Measurements from ENCODE around the gene TMED8.

TMED8 gene

GRCh38 chr14:77314539-77315457, 62.1 kb downstream of the TMED8 start:
- Histone ChIP-seq H3K27me3 (replicated peaks in 2 of 5; ENCODE audit: control insufficient read depth in 4 of 5, insufficient read depth in 5 of 5, low read length in 4 of 5) (no peaks in the 10 kb centered on the region), H3K4me1 (ENCODE audit: control extremely low read depth in 1 of 4, control insufficient read depth in 4 of 4, insufficient read depth in 4 of 4, low read length in 3 of 4) (peaks cover under 1 to 8% (median 4%) of the 10 kb centered on the region in 4 experiments), H3K9me3 (ENCODE audit: control extremely low read depth in 1 of 5, control insufficient read depth in 4 of 5, insufficient read depth in 2 of 5, low read depth in 1 of 5, low read length in 4 of 5) (no peaks in the 10 kb centered on the region), H3K4me3 (ENCODE audit: control insufficient read depth in 1 of 7, extremely low read depth in 1 of 7, insufficient read depth in 4 of 7, low read depth in 2 of 7, low read length in 6 of 7) (no peak overlapping the region), H3K36me3 (ENCODE audit: control insufficient read depth in 4 of 4, insufficient read depth in 4 of 4, low read length in 3 of 4) (peaks cover 0 to 4% (median 1%) of the 10 kb centered on the region in 4 experiments), H3K27ac (ENCODE audit: insufficient read depth in 1 of 2, low read depth in 1 of 2, low read length in 2 of 2, poor library complexity in 1 of 2, severe bottlenecking in 2 of 2) (no peak overlapping the region)
- CTCF ChIA-PET, result interaction anchor here (0.7 to 14.2 kb wide), 11 partner anchors 10 to 175 kb away, joined by 3 to 251 read pairs (median 6); no protein-coding TSS in a partner anchor
- WGBS (ENCODE audit: insufficient coverage), result 90% methylated on average over 9 of the region's 10 CpGs
- POLR2A ChIA-PET, result no interaction called here
- DNase-seq, result no peak

GRCh38 chr14:77314043-77314442, 62.9 kb downstream of the TMED8 start:
- no peaks in the 10 kb centered on the region for H3K27me3 ChIP-seq (replicated peaks in 2 of 5; ENCODE audit: control insufficient read depth in 4 of 5, insufficient read depth in 5 of 5, low read length in 4 of 5)
- H3K27ac ChIP-seq (ENCODE audit: insufficient read depth in 1 of 2, low read depth in 1 of 2, low read length in 2 of 2, poor library complexity in 1 of 2, severe bottlenecking in 2 of 2), result no peak overlapping the region
- H3K4me1 ChIP-seq (ENCODE audit: control extremely low read depth in 1 of 4, control insufficient read depth in 4 of 4, insufficient read depth in 4 of 4, low read length in 3 of 4), result peaks cover 0 to 9% (median 4%) of the 10 kb centered on the region in 4 experiments
- POLR2A ChIA-PET, result no interaction called here
- no peaks in the 10 kb centered on the region for H3K9me3 ChIP-seq (ENCODE audit: control extremely low read depth in 1 of 5, control insufficient read depth in 4 of 5, insufficient read depth in 2 of 5, low read depth in 1 of 5, low read length in 4 of 5)
- peaks cover 0 to 4% (median 1%) of the 10 kb centered on the region in 4 experiments for H3K36me3 ChIP-seq (ENCODE audit: control insufficient read depth in 4 of 4, insufficient read depth in 4 of 4, low read length in 3 of 4)
- H3K4me3 ChIP-seq (ENCODE audit: control insufficient read depth in 1 of 7, extremely low read depth in 1 of 7, insufficient read depth in 4 of 7, low read depth in 2 of 7, low read length in 6 of 7), result no peak overlapping the region
- no peak for DNase-seq
- 90% methylated on average over 2 of the region's 2 CpGs for WGBS (ENCODE audit: insufficient coverage)
- CTCF ChIA-PET, result interaction anchor here (0.6 to 14.2 kb wide), 4 partner anchors 12 to 172 kb away, joined by 3 to 251 read pairs (median 32); no protein-coding TSS in a partner anchor

- Histone ChIP-seq H3K4me3 (ENCODE audit: control insufficient read depth in 1 of 7, extremely low read depth in 1 of 7, insufficient read depth in 4 of 7, low read depth in 2 of 7, low read length in 6 of 7) (no peak overlapping the region), H3K36me3 (ENCODE audit: control insufficient read depth in 4 of 4, insufficient read depth in 4 of 4, low read length in 3 of 4) (peaks cover 0 to 4% (median 1%) of the 10 kb centered on the region in 4 experiments), H3K9me3 (ENCODE audit: control extremely low read depth in 1 of 5, control insufficient read depth in 4 of 5, insufficient read depth in 2 of 5, low read depth in 1 of 5, low read length in 4 of 5) (no peaks in the 10 kb centered on the region), H3K27me3 (replicated peaks in 2 of 5; ENCODE audit: control insufficient read depth in 4 of 5, insufficient read depth in 5 of 5, low read length in 4 of 5) (no peaks in the 10 kb centered on the region), H3K4me1 (ENCODE audit: control extremely low read depth in 1 of 4, control insufficient read depth in 4 of 4, insufficient read depth in 4 of 4, low read length in 3 of 4) (peaks cover 0 to 14% (median 6%) of the 10 kb centered on the region in 4 experiments), H3K27ac (ENCODE audit: insufficient read depth in 1 of 2, low read depth in 1 of 2, low read length in 2 of 2, poor library complexity in 1 of 2, severe bottlenecking in 2 of 2) (no peak overlapping the region)
- CTCF ChIA-PET, result interaction anchor here (0.6 to 14.2 kb wide), 6 partner anchors 12 to 171 kb away, joined by 3 to 251 read pairs (median 4); no protein-coding TSS in a partner anchor
- DNase-seq, result no peak
- POLR2A ChIA-PET, result no interaction called here
- WGBS (ENCODE audit: insufficient coverage), result 80% methylated on average over 1 of the region's 1 CpG
These were observed 63.5 kb downstream of the TMED8 start for GRCh38 chr14:77313371-77313770.

DNA sequence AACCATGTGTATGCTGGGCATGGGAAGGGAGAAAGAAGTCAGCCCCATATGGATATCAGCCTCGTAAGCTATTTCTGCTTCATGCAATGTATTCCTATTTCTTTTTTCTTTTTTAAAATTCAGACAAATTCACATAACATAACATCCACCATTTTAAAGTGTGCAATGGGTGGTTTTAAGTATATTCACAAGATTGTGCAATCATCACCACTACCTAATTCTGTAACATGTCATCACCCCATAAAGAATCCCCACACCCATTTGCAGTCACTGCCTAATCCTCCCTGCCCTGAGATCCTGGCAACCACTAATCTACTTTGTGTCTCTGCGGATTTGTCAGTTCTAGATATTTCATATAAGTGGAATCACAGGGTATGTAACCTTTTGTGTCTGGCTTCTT, 65.7 kb downstream of the TMED8 start:
- Histone ChIP-seq H3K27me3 (replicated peaks in 2 of 5; ENCODE audit: control insufficient read depth in 4 of 5, insufficient read depth in 5 of 5, low read length in 4 of 5) (no peaks in the 10 kb centered on the region), H3K36me3 (ENCODE audit: control insufficient read depth in 4 of 4, insufficient read depth in 4 of 4, low read length in 3 of 4) (peaks cover 0 to 5% (median 1%) of the 10 kb centered on the region in 4 experiments), H3K27ac (ENCODE audit: insufficient read depth in 1 of 2, low read depth in 1 of 2, low read length in 2 of 2, poor library complexity in 1 of 2, severe bottlenecking in 2 of 2) (no peak overlapping the region), H3K9me3 (ENCODE audit: control extremely low read depth in 1 of 5, control insufficient read depth in 4 of 5, insufficient read depth in 2 of 5, low read depth in 1 of 5, low read length in 4 of 5) (no peaks in the 10 kb centered on the region), H3K4me1 (ENCODE audit: control extremely low read depth in 1 of 4, control insufficient read depth in 4 of 4, insufficient read depth in 4 of 4, low read length in 3 of 4) (peaks cover 0 to 17% (median 6%) of the 10 kb centered on the region in 4 experiments), H3K4me3 (ENCODE audit: control insufficient read depth in 1 of 7, extremely low read depth in 1 of 7, insufficient read depth in 4 of 7, low read depth in 2 of 7, low read length in 6 of 7) (no peak overlapping the region)
- no peak for DNase-seq
- CTCF ChIA-PET, result interaction anchor here (1.7 to 14.2 kb wide), 2 partner anchors 10 to 24 kb away, joined by 3 to 251 read pairs; no protein-coding TSS in a partner anchor
- no CpG with 5 or more reads among the region's 2 CpGs for WGBS (ENCODE audit: insufficient coverage)
- POLR2A ChIA-PET, result interaction anchor here (1.2 kb wide), 1 partner anchor 254 kb away, joined by 5 read pairs; no protein-coding TSS in a partner anchor

GRCh38 chr14:77310026-77310425, 66.9 kb downstream of the TMED8 start:
- Histone ChIP-seq H3K27ac (ENCODE audit: insufficient read depth in 1 of 2, low read depth in 1 of 2, low read length in 2 of 2, poor library complexity in 1 of 2, severe bottlenecking in 2 of 2) (no peak overlapping the region), H3K27me3 (replicated peaks in 2 of 5; ENCODE audit: control insufficient read depth in 4 of 5, insufficient read depth in 5 of 5, low read length in 4 of 5) (no peaks in the 10 kb centered on the region), H3K4me1 (ENCODE audit: control extremely low read depth in 1 of 4, control insufficient read depth in 4 of 4, insufficient read depth in 4 of 4, low read length in 3 of 4) (peaks cover 0 to 17% (median 6%) of the 10 kb centered on the region in 4 experiments), H3K36me3 (ENCODE audit: control insufficient read depth in 4 of 4, insufficient read depth in 4 of 4, low read length in 3 of 4) (peaks cover 2 to 13% (median 4%) of the 10 kb centered on the region in 4 experiments), H3K4me3 (ENCODE audit: control insufficient read depth in 1 of 7, extremely low read depth in 1 of 7, insufficient read depth in 4 of 7, low read depth in 2 of 7, low read length in 6 of 7) (no peak overlapping the region), H3K9me3 (ENCODE audit: control extremely low read depth in 1 of 5, control insufficient read depth in 4 of 5, insufficient read depth in 2 of 5, low read depth in 1 of 5, low read length in 4 of 5) (no peaks in the 10 kb centered on the region)
- ChIA-PET POLR2A (no interaction called here), CTCF (interaction anchor here (14.2 kb wide), 1 partner anchor 8 kb away, joined by 251 read pairs; no protein-coding TSS in a partner anchor)
- DNase-seq, result no peak
- WGBS (ENCODE audit: insufficient coverage), result 96% methylated on average over 3 of the region's 4 CpGs

- no peaks in the 10 kb centered on the region for H3K27me3 ChIP-seq (replicated peaks in 2 of 5; ENCODE audit: control insufficient read depth in 4 of 5, insufficient read depth in 5 of 5, low read length in 4 of 5)
- H3K9me3 ChIP-seq (ENCODE audit: control extremely low read depth in 1 of 5, control insufficient read depth in 4 of 5, insufficient read depth in 2 of 5, low read depth in 1 of 5, low read length in 4 of 5), result no peaks in the 10 kb centered on the region
- peak; percentile 22 to 78 (median 69) for DNase-seq
- POLR2A ChIA-PET, result interaction anchor here (1.2 kb wide), 1 partner anchor 154 kb away, joined by 3 read pairs; no protein-coding TSS in a partner anchor
- H3K27ac ChIP-seq (ENCODE audit: insufficient read depth in 1 of 2, low read depth in 1 of 2, low read length in 2 of 2, poor library complexity in 1 of 2, severe bottlenecking in 2 of 2), result no peak overlapping the region
- H3K4me3 ChIP-seq (ENCODE audit: control insufficient read depth in 1 of 7, extremely low read depth in 1 of 7, insufficient read depth in 4 of 7, low read depth in 2 of 7, low read length in 6 of 7), result no peak overlapping the region
- peaks cover 0 to 17% (median 6%) of the 10 kb centered on the region in 4 experiments for H3K4me1 ChIP-seq (ENCODE audit: control extremely low read depth in 1 of 4, control insufficient read depth in 4 of 4, insufficient read depth in 4 of 4, low read length in 3 of 4)
- CTCF ChIA-PET, result interaction anchor here (14.2 kb wide), 1 partner anchor 8 kb away, joined by 251 read pairs; no protein-coding TSS in a partner anchor
- 10% methylated on average over 3 of the region's 4 CpGs for WGBS (ENCODE audit: insufficient coverage)
- peaks cover 2 to 13% (median 5%) of the 10 kb centered on the region in 4 experiments for H3K36me3 ChIP-seq (ENCODE audit: control insufficient read depth in 4 of 4, insufficient read depth in 4 of 4, low read length in 3 of 4)
These were observed 67.8 kb downstream of the TMED8 start for GRCh38 chr14:77309131-77309530.
